Activated CD8-positive, alpha-beta memory T cell treated with anti-CD3 and anti-CD28 coated beads, Interleukin-2, amount 50 U/mL, for 1 hour (primary cell): ENCODE measurements around the gene OSBPL3.
"Not testable (repeated sequence)": the region's sequence is repeated elsewhere in the genome, so short reads cannot be mapped to it uniquely, and the experiment has no call there.

Experiments used
- DNase-seq: peaks from one replicate; pipeline ENCODE4 v3.0.0-alpha.2; 2020; ENCODE audit errors: extremely low read depth

Gene OSBPL3

GRCh38 chr7:24797270-24797669, 182.7 kb downstream of the OSBPL3 start:
- DNase-seq, result no peak

- no peak for DNase-seq
Observed at GRCh38 chr7:24795407-24795767, 184.6 kb downstream of the OSBPL3 start.

- not testable (repeated sequence) for DNase-seq
Observed at GRCh38 chr7:24794751-24795406, 185.1 kb downstream of the OSBPL3 start.

- DNase-seq, result no peak
Observed at GRCh38 chr7:24793982-24794648, 185.9 kb downstream of the OSBPL3 start.

- DNase-seq, result no peak
Observed at GRCh38 chr7:24788961-24789576, 190.9 kb downstream of the OSBPL3 start.

- no peak for DNase-seq
Observed at GRCh38 chr7:24788075-24788474, 191.9 kb downstream of the OSBPL3 start.

- DNase-seq, result no peak
Observed at GRCh38 chr7:24786941-24787340, 193.0 kb downstream of the OSBPL3 start.

- DNase-seq, result no peak
Observed at GRCh38 chr7:24786306-24786705, 193.7 kb downstream of the OSBPL3 start.

- no peak for DNase-seq
Observed at GRCh38 chr7:24784277-24784676, 195.7 kb downstream of the OSBPL3 start.

- no peak for DNase-seq
Observed at GRCh38 chr7:24783698-24784097, 196.3 kb downstream of the OSBPL3 start.

GRCh38 chr7:24781106-24781505, 198.9 kb downstream of the OSBPL3 start:
- no peak for DNase-seq

- no peak for DNase-seq
Observed at GRCh38 chr7:24779283-24779655, 200.7 kb downstream of the OSBPL3 start.

GRCh38 chr7:24778543-24779282, 201.3 kb downstream of the OSBPL3 start:
- DNase-seq, result no peak

- no peak for DNase-seq
Observed at GRCh38 chr7:24777806-24778205, 202.2 kb downstream of the OSBPL3 start.

- no peak for DNase-seq
Observed at GRCh38 chr7:24773646-24774045, 206.3 kb downstream of the OSBPL3 start.

- no peak for DNase-seq
Observed at GRCh38 chr7:24769851-24770250, 210.1 kb downstream of the OSBPL3 start.

GRCh38 chr7:24769014-24769830, 210.8 kb downstream of the OSBPL3 start:
- no peak for DNase-seq

- no peak for DNase-seq
Observed at GRCh38 chr7:24767878-24768569, 212.0 kb downstream of the OSBPL3 start.

GRCh38 chr7:24764972-24765744, 214.8 kb downstream of the OSBPL3 start:
- DNase-seq, result no peak

GRCh38 chr7:24764011-24764410, 216.0 kb downstream of the OSBPL3 start:
- DNase-seq, result no peak
